ENCODE measurements around the gene PPP2R1B. TPM values are rescaled to one million over a fixed set of nuclear protein-coding genes. Genes with fewer than 3 reads are reported as not detected.

PPP2R1B gene
- total RNA-seq, 1 experiment from 2014 or later: 105 TPM

GRCh38 chr11:111722501-111722900 is 43.7 kb downstream of the PPP2R1B start:
- Mint-ChIP-seq H3K9me3 (no peaks in the 10 kb centered on the region), H3K27ac (no peak overlapping the region), H3K4me1 (peaks cover 22 to 27% of the 10 kb centered on the region in 2 experiments), H3K27me3 (ENCODE audit: low read depth) (no peaks in the 10 kb centered on the region), H3K4me3 (no peak overlapping the region), H3K36me3 (ENCODE audit: insufficient read depth in 1 of 3, low read depth in 3 of 3) (peaks cover 8 to 40% (median 34%) of the 10 kb centered on the region in 3 experiments; a peak in 6 of 7 replicates)
- Histone ChIP-seq H2BK120ac (ENCODE audit: low read depth, low read length, poor library complexity, severe bottlenecking) (no peak overlapping the region), H3K9ac (ENCODE audit: extremely low read depth, insufficient read length, low read length) (no peak overlapping the region), H3K79me2 (ENCODE audit: insufficient read depth, low read length) (no peaks in the 10 kb centered on the region), H4K20me1 (ENCODE audit: control insufficient read depth, insufficient read depth, insufficient read length) (no peaks in the 10 kb centered on the region), H3K14ac (ENCODE audit: insufficient read depth, low read length) (no peak overlapping the region), H3K27ac (ENCODE audit: insufficient read length, low read depth, low read length) (no peak overlapping the region), H3K9me3 (ENCODE audit: control insufficient read depth, low read depth, low read length) (no peaks in the 10 kb centered on the region), H3K4me2 (ENCODE audit: insufficient read depth, insufficient read length, low read length) (no peak overlapping the region), H2BK15ac (ENCODE audit: low read depth, low read length) (no peak overlapping the region), H2BK5ac (ENCODE audit: insufficient read length, low read length) (no peak overlapping the region), H3K4me1 (ENCODE audit: insufficient read depth, low read length) (no peaks in the 10 kb centered on the region; the same call in 1 of the 2 replicates), H3T11ph (ENCODE audit: low read length) (no peak overlapping the region), H2AFZ (ENCODE audit: low read length) (no peak overlapping the region), H3K56ac (ENCODE audit: insufficient read length, low read depth, low read length) (no peak overlapping the region), H2AK5ac (ENCODE audit: insufficient read length, low read length) (no peak overlapping the region), H3K18ac (ENCODE audit: insufficient read length, low read depth, low read length) (no peak overlapping the region), H3K27me3 (ENCODE audit: insufficient read depth, low read length) (no peaks in the 10 kb centered on the region), H3K23me2 (ENCODE audit: insufficient read length, low read depth, low read length, poor library complexity, severe bottlenecking) (no peaks in the 10 kb centered on the region), H3K79me1 (ENCODE audit: insufficient read depth, low read depth, low read length, poor library complexity, severe bottlenecking) (no peaks in the 10 kb centered on the region), H4K8ac (replicated peaks; ENCODE audit: insufficient read length, low read depth, low read length) (no peak overlapping the region), H4K91ac (ENCODE audit: insufficient read length, low read depth, low read length) (no peak overlapping the region), H4K5ac (ENCODE audit: insufficient read length, low read depth, low read length) (no peak overlapping the region), H2BK12ac (ENCODE audit: insufficient read length, low read depth, low read length) (no peak overlapping the region), H3K23ac (ENCODE audit: insufficient read length, low read depth, low read length) (no peak overlapping the region), H2BK20ac (ENCODE audit: low read depth, low read length, poor library complexity, severe bottlenecking) (no peak overlapping the region), H3K4ac (ENCODE audit: low read depth, low read length) (no peak overlapping the region)
- TF ChIP-seq, protein P1, sequence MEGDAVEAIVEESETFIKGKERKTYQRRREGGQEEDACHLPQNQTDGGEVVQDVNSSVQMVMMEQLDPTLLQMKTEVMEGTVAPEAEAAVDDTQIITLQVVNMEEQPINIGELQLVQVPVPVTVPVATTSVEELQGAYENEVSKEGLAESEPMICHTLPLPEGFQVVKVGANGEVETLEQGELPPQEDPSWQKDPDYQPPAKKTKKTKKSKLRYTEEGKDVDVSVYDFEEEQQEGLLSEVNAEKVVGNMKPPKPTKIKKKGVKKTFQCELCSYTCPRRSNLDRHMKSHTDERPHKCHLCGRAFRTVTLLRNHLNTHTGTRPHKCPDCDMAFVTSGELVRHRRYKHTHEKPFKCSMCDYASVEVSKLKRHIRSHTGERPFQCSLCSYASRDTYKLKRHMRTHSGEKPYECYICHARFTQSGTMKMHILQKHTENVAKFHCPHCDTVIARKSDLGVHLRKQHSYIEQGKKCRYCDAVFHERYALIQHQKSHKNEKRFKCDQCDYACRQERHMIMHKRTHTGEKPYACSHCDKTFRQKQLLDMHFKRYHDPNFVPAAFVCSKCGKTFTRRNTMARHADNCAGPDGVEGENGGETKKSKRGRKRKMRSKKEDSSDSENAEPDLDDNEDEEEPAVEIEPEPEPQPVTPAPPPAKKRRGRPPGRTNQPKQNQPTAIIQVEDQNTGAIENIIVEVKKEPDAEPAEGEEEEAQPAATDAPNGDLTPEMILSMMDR (conservative IDR thresholded peaks at IDR 0.05): no peak
- no peak for DNase-seq
- no CpG with 5 or more reads among the region's 8 CpGs for WGBS (ENCODE audit: extremely low coverage, insufficient read length, low lambda C conversion rate)
